ENCODE measurements around the gene DDX31. TPM values are rescaled to one million over a fixed set of nuclear protein-coding genes. Genes with fewer than 3 reads are reported as not detected.
"Not testable (repeated sequence)": the region's sequence is repeated elsewhere in the genome, so short reads cannot be mapped to it uniquely, and the experiment has no call there.

DDX31 gene
- total RNA-seq (8.6 TPM), polyA plus RNA-seq (ENCODE audit: insufficient read depth in 1 of 8, insufficient read length in 8 of 8, low replicate concordance in 1 of 8) (10 to 100 TPM in 1 of 8 donors, 1 to 10 TPM in 7; 8.3 to 13.2 (median 9.2) TPM)
- long read RNA-seq, donor 1, full-length matches to known transcripts = 1 of 1 reads
- long read RNA-seq, donor 1, partial matches to known transcripts = 0 of 1 reads
- long read RNA-seq, donor 1, other reads (novel, unspliced or antisense) = 0 of 1 reads
- long read RNA-seq, donor 2 = 0 reads
- long read RNA-seq, donor 3, full-length matches to known transcripts = 2 of 2 reads
- long read RNA-seq, donor 3, partial matches to known transcripts = 0 of 2 reads
- long read RNA-seq, donor 3, other reads (novel, unspliced or antisense) = 0 of 2 reads
- long read RNA-seq, donor 4 = 0 reads
- long read RNA-seq, donor 5 = 0 reads
- long read RNA-seq, donor 6, full-length matches to known transcripts = 2 of 2 reads
- long read RNA-seq, donor 6, partial matches to known transcripts = 0 of 2 reads
- long read RNA-seq, donor 6, other reads (novel, unspliced or antisense) = 0 of 2 reads
- long read RNA-seq, donor 7, full-length matches to known transcripts = 2 of 2 reads
- long read RNA-seq, donor 7, partial matches to known transcripts = 0 of 2 reads
- long read RNA-seq, donor 7, other reads (novel, unspliced or antisense) = 0 of 2 reads
- long read RNA-seq, donor 8 = 0 reads
- long read RNA-seq, donor 9 = 0 reads
- long read RNA-seq, donor 10, partial matches to known transcripts = 0 of 1 reads
- long read RNA-seq, donor 10, other reads (novel, unspliced or antisense) = 0 of 1 reads
- long read RNA-seq, donor 11 = 0 reads

- peaks cover 12% of the 10 kb centered on the region for H3K4me1 ChIP-seq (ENCODE audit: control insufficient read depth, insufficient read depth, low read length)
- H3K36me3 ChIP-seq (ENCODE audit: control insufficient read depth, insufficient read depth, low read length) = no peaks in the 10 kb centered on the region
- DNase-seq = peak; percentile 92
- peak within 1 kb of the TSS; percentile 99 for H3K27ac ChIP-seq (ENCODE audit: low read length)
- no peaks in the 10 kb centered on the region for H3K27me3 ChIP-seq (ENCODE audit: control insufficient read depth, insufficient read depth, low read length)
- 0% methylated on average over 75 of the region's 77 CpGs for WGBS (ENCODE audit: insufficient coverage)
- H3K9me3 ChIP-seq (replicated peaks; ENCODE audit: control insufficient read depth, low read depth, low read length) = no peaks in the 10 kb centered on the region
- H3K4me3 ChIP-seq (ENCODE audit: low read length) = peak within 1 kb of the TSS; percentile 89
Observed at GRCh38 chr9:132669698-132670456, at the start of gene DDX31. DDX31 (minus strand) TSS chr9:132669983; CDS start chr9:132669934, 49 bp downstream.

- not testable (repeated sequence) for H3K4me1 ChIP-seq (ENCODE audit: control insufficient read depth, insufficient read depth, low read length); H3K27me3 ChIP-seq (ENCODE audit: control insufficient read depth, insufficient read depth, low read length); DNase-seq; H3K4me3 ChIP-seq (ENCODE audit: low read length); H3K9me3 ChIP-seq (replicated peaks; ENCODE audit: control insufficient read depth, low read depth, low read length); H3K27ac ChIP-seq (ENCODE audit: low read length); H3K36me3 ChIP-seq (ENCODE audit: control insufficient read depth, insufficient read depth, low read length)
- 77% methylated on average over 3 of the region's 8 CpGs for WGBS (ENCODE audit: insufficient coverage)
Observed at GRCh38 chr9:132718381-132718928, 48.7 kb upstream of the DDX31 start.

GRCh38 chr9:132717326-132717945 lies 47.7 kb upstream of the DDX31 start:
- H3K27me3 ChIP-seq (ENCODE audit: control insufficient read depth, insufficient read depth, low read length) = peaks cover 6% of the 10 kb centered on the region
- no peak overlapping the region for H3K27ac ChIP-seq (ENCODE audit: low read length)
- WGBS (ENCODE audit: insufficient coverage) = 60% methylated on average over 8 of the region's 13 CpGs
- H3K9me3 ChIP-seq (replicated peaks; ENCODE audit: control insufficient read depth, low read depth, low read length) = no peaks in the 10 kb centered on the region
- H3K4me3 ChIP-seq (ENCODE audit: low read length) = no peak overlapping the region
- no peaks in the 10 kb centered on the region for H3K36me3 ChIP-seq (ENCODE audit: control insufficient read depth, insufficient read depth, low read length)
- DNase-seq = no peak
- H3K4me1 ChIP-seq (ENCODE audit: control insufficient read depth, insufficient read depth, low read length) = no peaks in the 10 kb centered on the region

GRCh38 chr9:132716007-132716406 lies 46.2 kb upstream of the DDX31 start:
- no CpG with 5 or more reads among the region's 4 CpGs for WGBS (ENCODE audit: insufficient coverage)

GRCh38 chr9:132712753-132713152 lies 43.0 kb upstream of the DDX31 start:
- no peak overlapping the region for H3K27ac ChIP-seq (ENCODE audit: low read length)
- H3K4me3 ChIP-seq (ENCODE audit: low read length) = no peak overlapping the region
- no peaks in the 10 kb centered on the region for H3K36me3 ChIP-seq (ENCODE audit: control insufficient read depth, insufficient read depth, low read length)
- DNase-seq = no peak
- no peaks in the 10 kb centered on the region for H3K4me1 ChIP-seq (ENCODE audit: control insufficient read depth, insufficient read depth, low read length)
- no peaks in the 10 kb centered on the region for H3K9me3 ChIP-seq (replicated peaks; ENCODE audit: control insufficient read depth, low read depth, low read length)
- WGBS (ENCODE audit: insufficient coverage) = 90% methylated on average over 2 of the region's 5 CpGs
- H3K27me3 ChIP-seq (ENCODE audit: control insufficient read depth, insufficient read depth, low read length) = peaks cover 3% of the 10 kb centered on the region

More at GRCh38 chr9:132716007-132716406, 46.2 kb upstream of the DDX31 start:
- Histone ChIP-seq H3K9me3 (replicated peaks; ENCODE audit: control insufficient read depth, low read depth, low read length) (no peaks in the 10 kb centered on the region), H3K4me1 (ENCODE audit: control insufficient read depth, insufficient read depth, low read length) (no peaks in the 10 kb centered on the region), H3K36me3 (ENCODE audit: control insufficient read depth, insufficient read depth, low read length) (no peaks in the 10 kb centered on the region), H3K27me3 (ENCODE audit: control insufficient read depth, insufficient read depth, low read length) (peaks cover 6% of the 10 kb centered on the region), H3K4me3 (ENCODE audit: low read length) (no peak overlapping the region), H3K27ac (ENCODE audit: low read length) (no peak overlapping the region)
- DNase-seq = no peak

- Histone ChIP-seq H3K4me1 (ENCODE audit: control insufficient read depth, insufficient read depth, low read length) (no peaks in the 10 kb centered on the region), H3K4me3 (ENCODE audit: low read length) (no peak overlapping the region), H3K9me3 (replicated peaks; ENCODE audit: control insufficient read depth, low read depth, low read length) (no peaks in the 10 kb centered on the region), H3K27ac (ENCODE audit: low read length) (no peak overlapping the region), H3K36me3 (ENCODE audit: control insufficient read depth, insufficient read depth, low read length) (no peaks in the 10 kb centered on the region), H3K27me3 (ENCODE audit: control insufficient read depth, insufficient read depth, low read length) (peaks cover under 1% of the 10 kb centered on the region)
- DNase-seq = no peak
- WGBS (ENCODE audit: insufficient coverage) = 96% methylated on average over 3 of the region's 3 CpGs
Observed at GRCh38 chr9:132711846-132712245, 42.1 kb upstream of the DDX31 start.

- H3K27ac ChIP-seq (ENCODE audit: low read length); H3K4me3 ChIP-seq (ENCODE audit: low read length); H3K9me3 ChIP-seq (replicated peaks; ENCODE audit: control insufficient read depth, low read depth, low read length); H3K27me3 ChIP-seq (ENCODE audit: control insufficient read depth, insufficient read depth, low read length); H3K4me1 ChIP-seq (ENCODE audit: control insufficient read depth, insufficient read depth, low read length); H3K36me3 ChIP-seq (ENCODE audit: control insufficient read depth, insufficient read depth, low read length); DNase-seq: not testable (repeated sequence)
- WGBS (ENCODE audit: insufficient coverage) = no CpG with 5 or more reads among the region's 5 CpGs
Observed at GRCh38 chr9:132711152-132711551, 41.4 kb upstream of the DDX31 start.

GRCh38 chr9:132710333-132710732 lies 40.5 kb upstream of the DDX31 start:
- Histone ChIP-seq H3K9me3 (replicated peaks; ENCODE audit: control insufficient read depth, low read depth, low read length) (no peaks in the 10 kb centered on the region), H3K4me3 (ENCODE audit: low read length) (no peak overlapping the region), H3K27ac (ENCODE audit: low read length) (no peak overlapping the region), H3K27me3 (ENCODE audit: control insufficient read depth, insufficient read depth, low read length) (peaks cover 2% of the 10 kb centered on the region), H3K36me3 (ENCODE audit: control insufficient read depth, insufficient read depth, low read length) (no peaks in the 10 kb centered on the region), H3K4me1 (ENCODE audit: control insufficient read depth, insufficient read depth, low read length) (no peaks in the 10 kb centered on the region)
- no peak for DNase-seq
- 100% methylated on average over 3 of the region's 6 CpGs for WGBS (ENCODE audit: insufficient coverage)

- 86% methylated on average over 20 of the region's 23 CpGs for WGBS (ENCODE audit: insufficient coverage)
- Histone ChIP-seq H3K36me3 (ENCODE audit: control insufficient read depth, insufficient read depth, low read length) (no peaks in the 10 kb centered on the region), H3K27me3 (ENCODE audit: control insufficient read depth, insufficient read depth, low read length) (peaks cover 2% of the 10 kb centered on the region), H3K27ac (ENCODE audit: low read length) (no peak overlapping the region), H3K9me3 (replicated peaks; ENCODE audit: control insufficient read depth, low read depth, low read length) (no peaks in the 10 kb centered on the region), H3K4me3 (ENCODE audit: low read length) (no peak overlapping the region), H3K4me1 (ENCODE audit: control insufficient read depth, insufficient read depth, low read length) (no peaks in the 10 kb centered on the region)
- DNase-seq = no peak
Observed at GRCh38 chr9:132708769-132709430, 39.1 kb upstream of the DDX31 start.
